GM23248 (cell line): ENCODE data around the gene SND1. TPM values are rescaled to one million over a fixed set of nuclear protein-coding genes. Genes with fewer than 3 reads are reported as not detected.

Source experiments
- DNase-seq: peaks from one replicate; pipeline ENCODE4 v3.0.0-alpha.2; 2015
- H2AFZ ChIP-seq: fragments of 200-600 bp; sonication (generic); 2 replicates; pipeline ENCODE4 v1.6.1; 2016; ENCODE audit warnings: antibody characterized with exemption
- H3F3A ChIP-seq: fragments of 200-600 bp; sonication (generic); 2 replicates; pipeline ENCODE4 v1.6.1; 2016; ENCODE audit warnings: mild to moderate bottlenecking, antibody characterized with exemption, mixed run types; ENCODE audit not compliant: insufficient read depth
- H3K27ac ChIP-seq: fragments of 200-600 bp; sonication (generic); 2 replicates; pipeline ENCODE4 v1.5.1; 2016; ENCODE audit warnings: mild to moderate bottlenecking
- H3K27me3 ChIP-seq: fragments of 200-600 bp; sonication (generic); replicated peaks from 2 replicates; pipeline ENCODE4 v1.6.1; 2016; ENCODE audit warnings: mild to moderate bottlenecking; ENCODE audit not compliant: insufficient read depth
- H3K36me3 ChIP-seq: fragments of 200-600 bp; sonication (generic); 2 replicates; pipeline ENCODE4 v1.6.1; 2016; ENCODE audit warnings: low read depth, mild to moderate bottlenecking
- H3K4me1 ChIP-seq: fragments of 200-600 bp; sonication (generic); 2 replicates; pipeline ENCODE4 v1.6.1; 2016; ENCODE audit warnings: mild to moderate bottlenecking; ENCODE audit not compliant: insufficient read depth
- H3K4me2 ChIP-seq: fragments of 200-600 bp; sonication (generic); one replicate; pipeline ENCODE4 v1.6.1; 2016; ENCODE audit warnings: mild to moderate bottlenecking; ENCODE audit not compliant: unreplicated experiment
- H3K4me3 ChIP-seq: fragments of 200-600 bp; sonication (generic); 2 replicates; pipeline ENCODE4 v1.5.1; 2016; ENCODE audit warnings: mild to moderate bottlenecking
- H3K79me2 ChIP-seq: fragments of 200-600 bp; sonication (generic); 2 replicates; pipeline ENCODE4 v1.6.1; 2016; ENCODE audit warnings: mild to moderate bottlenecking; ENCODE audit not compliant: insufficient read depth
- H3K9ac ChIP-seq: fragments of 200-600 bp; sonication (generic); 2 replicates; pipeline ENCODE4 v1.6.1; 2016; ENCODE audit warnings: mild to moderate bottlenecking
- H3K9me2 ChIP-seq: fragments of 200-600 bp; sonication (generic); 2 replicates; pipeline ENCODE4 v1.6.1; 2016; ENCODE audit warnings: mixed run types, mild to moderate bottlenecking, moderate library complexity; ENCODE audit not compliant: insufficient read depth
- H3K9me3 ChIP-seq: fragments of 200-600 bp; sonication (generic); one replicate; pipeline ENCODE4 v1.6.1; 2017; ENCODE audit warnings: low read depth
- H4K20me1 ChIP-seq: fragments of 200-600 bp; sonication (generic); 2 replicates; pipeline ENCODE4 v1.6.0; 2016; ENCODE audit not compliant: insufficient read depth
- EZH2 ChIP-seq: fragments of 200-600 bp; sonication (generic); IDR thresholded peaks from 2 replicates; pipeline ENCODE4 v1.6.1; 2018; ENCODE audit warnings: antibody characterized with exemption, mild to moderate bottlenecking; ENCODE audit not compliant: insufficient read depth, poor library complexity, severe bottlenecking
- EZH2phosphoT487 ChIP-seq: fragments of 200-600 bp; sonication (generic); IDR thresholded peaks from 2 replicates; pipeline ENCODE4 v1.6.1; 2018; ENCODE audit warnings: antibody characterized with exemption, moderate library complexity, mild to moderate bottlenecking, low read depth; ENCODE audit not compliant: insufficient read depth
- WGBS, 2 experiments: methylation state at CpG; one replicate each; pipeline ENCODE4 v1.1.6; 2015 to 2017; ENCODE audit warnings: low lambda C conversion rate in 2 of 2, low coverage in 1 of 2; ENCODE audit errors: missing lambda C conversion rate in 2 of 2; 5-methylcytosine and 5-hydroxymethylcytosine counted together
- in situ Hi-C: fragments of 300-500 bp; cut with MboI; formaldehyde crosslinking; loops from 2 replicates; pipeline ENCODE4 v1.15.0; 2020
- polyA plus RNA-seq: library from polyadenylated mRNA; unstranded; fragments of >200 nt; fragmentation: Nextera tagmentation; extraction: Ambion mirVana; gene quantifications from 2 replicates; pipeline ENCODE4 v1.2.1, GENCODE V29; 2016
- total RNA-seq: library from RNA; depleted of rRNA; stranded (reverse); fragments of >200 nt; shearing (Covaris generic); gene quantifications from 2 replicates; pipeline ENCODE4 v1.2.3, GENCODE V29; 2014

SND1 gene
- total and polyA plus RNA-seq, 2 experiments from 2014 or later = 128 to 184 TPM

- Histone ChIP-seq H3K4me3 (no peak overlapping the region), H2AFZ (no peak overlapping the region), H3K4me2 (no peak overlapping the region), H3K9me3 (no peaks in the 10 kb centered on the region), H3F3A (no peaks in the 10 kb centered on the region), H3K79me2 (no peaks in the 10 kb centered on the region), H3K4me1 (no peaks in the 10 kb centered on the region), H3K9ac (no peak overlapping the region), H3K9me2 (no peaks in the 10 kb centered on the region), H3K36me3 (no peaks in the 10 kb centered on the region), H4K20me1 (no peaks in the 10 kb centered on the region), H3K27me3 (peaks cover 81% of the 10 kb centered on the region), H3K27ac (no peak overlapping the region)
- no peak for DNase-seq
- TF ChIP-seq EZH2 (no peak), EZH2phosphoT487 (no peak)
- 4 to 6% methylated on average over 24 of the region's 24 CpGs for WGBS, 2 experiments
- in situ Hi-C loops = no loop called here
Observed at GRCh38 chr7:127620406-127621233, 31.4 kb upstream of the SND1 start.

GRCh38 chr7:127625331-127625730, 26.7 kb upstream of the SND1 start:
- Histone ChIP-seq H3K27ac (no peak overlapping the region), H3K9me2 (no peaks in the 10 kb centered on the region), H3F3A (no peaks in the 10 kb centered on the region), H3K9me3 (no peaks in the 10 kb centered on the region), H2AFZ (no peak overlapping the region), H3K27me3 (peaks cover 41% of the 10 kb centered on the region), H3K79me2 (no peaks in the 10 kb centered on the region), H4K20me1 (no peaks in the 10 kb centered on the region), H3K4me2 (no peak overlapping the region), H3K4me1 (no peaks in the 10 kb centered on the region), H3K4me3 (no peak overlapping the region), H3K9ac (no peak overlapping the region), H3K36me3 (no peaks in the 10 kb centered on the region)
- DNase-seq = no peak
- in situ Hi-C loops = no loop called here
- TF ChIP-seq EZH2phosphoT487 (no peak), EZH2 (no peak)

- in situ Hi-C loops = no loop called here
- peaks cover 11% of the 10 kb centered on the region; the same call in 1 of the 2 replicates for H3K27me3 ChIP-seq
Observed at GRCh38 chr7:127628445-127628844, 23.5 kb upstream of the SND1 start.

GRCh38 chr7:127629268-127629854, 22.6 kb upstream of the SND1 start:
- 20 to 23% methylated on average over 5 of the region's 5 CpGs for WGBS, 2 experiments

More at GRCh38 chr7:127628445-127628844, 23.5 kb upstream of the SND1 start:
- no peak overlapping the region for H3K27ac ChIP-seq
- DNase-seq = no peak
- H3K9ac ChIP-seq = no peak overlapping the region
- TF ChIP-seq EZH2phosphoT487 (no peak), EZH2 (no peak)
- H3K79me2 ChIP-seq = no peaks in the 10 kb centered on the region
- 52% methylated on average over 3 of the region's 3 CpGs for WGBS, 2 experiments
- H3K4me2 ChIP-seq = no peak overlapping the region
- no peak overlapping the region for H3K4me3 ChIP-seq
- no peaks in the 10 kb centered on the region for H4K20me1 ChIP-seq
- H2AFZ ChIP-seq = no peak overlapping the region
- H3K9me3 ChIP-seq = no peaks in the 10 kb centered on the region
- peaks cover 16% of the 10 kb centered on the region for H3K4me1 ChIP-seq
- no peaks in the 10 kb centered on the region for H3K36me3 ChIP-seq
- H3F3A ChIP-seq = peaks cover 10% of the 10 kb centered on the region
- no peaks in the 10 kb centered on the region for H3K9me2 ChIP-seq

More at GRCh38 chr7:127629268-127629854, 22.6 kb upstream of the SND1 start:
- TF ChIP-seq EZH2 (no peak), EZH2phosphoT487 (no peak)
- Histone ChIP-seq H3K27me3 (peaks cover 9% of the 10 kb centered on the region; the same call in 1 of the 2 replicates), H3K9ac (no peak overlapping the region), H3K79me2 (no peaks in the 10 kb centered on the region), H3K27ac (no peak overlapping the region), H3K36me3 (no peaks in the 10 kb centered on the region), H4K20me1 (no peaks in the 10 kb centered on the region), H3K4me3 (no peak overlapping the region), H3F3A (peaks cover 15% of the 10 kb centered on the region), H2AFZ (peak overlapping the region; percentile 39; the same call in 1 of the 2 replicates), H3K4me2 (no peak overlapping the region), H3K9me3 (no peaks in the 10 kb centered on the region), H3K4me1 (peaks cover 20% of the 10 kb centered on the region), H3K9me2 (no peaks in the 10 kb centered on the region)
- in situ Hi-C loops = no loop called here
- no peak for DNase-seq
